ENCODE data around the gene ADAMTS14. TPM values are rescaled to one million over a fixed set of nuclear protein-coding genes. Genes with fewer than 3 reads are reported as not detected.
A peak's percentile ranks its signal among the peaks of the same experiment; 100 is the strongest.

Gene ADAMTS14
- total RNA-seq, 1 experiment from 2014 or later = 1.6 TPM

GRCh38 chr10:70747192-70747965 is 75.1 kb downstream of the ADAMTS14 start:
- Mint-ChIP-seq H3K4me1 (peaks cover 2 to 4% of the 10 kb centered on the region in 2 experiments; a peak in 2 of 4 replicates), H3K4me3 (no peak overlapping the region), H3K27ac (peak overlapping the region in 1 of 3 experiments; percentile 12; a peak in 1 of 7 replicates), H3K36me3 (ENCODE audit: insufficient read depth in 1 of 3, low read depth in 3 of 3) (peaks cover 0 to 9% (median 0%) of the 10 kb centered on the region in 3 experiments; a peak in 3 of 7 replicates), H3K9me3 (no peaks in the 10 kb centered on the region), H3K27me3 (ENCODE audit: low read depth) (no peaks in the 10 kb centered on the region)
- Histone ChIP-seq H3K56ac (ENCODE audit: insufficient read length, low read depth, low read length) (no peak overlapping the region), H2BK5ac (ENCODE audit: insufficient read length, low read length) (no peak overlapping the region), H3K23ac (ENCODE audit: insufficient read length, low read depth, low read length) (no peak overlapping the region), H3K4ac (ENCODE audit: low read depth, low read length) (no peak overlapping the region), H3K23me2 (ENCODE audit: insufficient read length, low read depth, low read length, poor library complexity, severe bottlenecking) (no peaks in the 10 kb centered on the region), H4K20me1 (ENCODE audit: control insufficient read depth, insufficient read depth, insufficient read length) (no peaks in the 10 kb centered on the region), H3K4me2 (ENCODE audit: insufficient read depth, insufficient read length, low read length) (no peak overlapping the region), H2AK5ac (ENCODE audit: insufficient read length, low read length) (no peak overlapping the region), H2BK20ac (ENCODE audit: low read depth, low read length, poor library complexity, severe bottlenecking) (no peak overlapping the region), H3T11ph (ENCODE audit: low read length) (no peak overlapping the region), H3K79me1 (ENCODE audit: insufficient read depth, low read depth, low read length, poor library complexity, severe bottlenecking) (no peaks in the 10 kb centered on the region), H3K9ac (ENCODE audit: extremely low read depth, insufficient read length, low read length) (no peak overlapping the region), H3K27me3 (ENCODE audit: insufficient read depth, low read length) (no peaks in the 10 kb centered on the region), H4K8ac (replicated peaks; ENCODE audit: insufficient read length, low read depth, low read length) (no peak overlapping the region), H3K4me1 (ENCODE audit: insufficient read depth, low read length) (no peaks in the 10 kb centered on the region; the same call in 1 of the 2 replicates), H4K91ac (ENCODE audit: insufficient read length, low read depth, low read length) (no peak overlapping the region), H2BK12ac (ENCODE audit: insufficient read length, low read depth, low read length) (no peak overlapping the region), H3K9me3 (ENCODE audit: control insufficient read depth, low read depth, low read length) (no peaks in the 10 kb centered on the region), H3K14ac (ENCODE audit: insufficient read depth, low read length) (no peak overlapping the region), H2BK120ac (ENCODE audit: low read depth, low read length, poor library complexity, severe bottlenecking) (no peak overlapping the region), H3K79me2 (ENCODE audit: insufficient read depth, low read length) (no peaks in the 10 kb centered on the region), H2AFZ (ENCODE audit: low read length) (no peak overlapping the region), H2BK15ac (ENCODE audit: low read depth, low read length) (no peak overlapping the region), H4K5ac (ENCODE audit: insufficient read length, low read depth, low read length) (no peak overlapping the region), H3K27ac (ENCODE audit: insufficient read length, low read depth, low read length) (no peak overlapping the region), H3K18ac (ENCODE audit: insufficient read length, low read depth, low read length) (no peak overlapping the region)
- no peak for DNase-seq
- no CpG with 5 or more reads among the region's 15 CpGs for WGBS (ENCODE audit: extremely low coverage, insufficient read length, low lambda C conversion rate)
- TF ChIP-seq, protein P1, sequence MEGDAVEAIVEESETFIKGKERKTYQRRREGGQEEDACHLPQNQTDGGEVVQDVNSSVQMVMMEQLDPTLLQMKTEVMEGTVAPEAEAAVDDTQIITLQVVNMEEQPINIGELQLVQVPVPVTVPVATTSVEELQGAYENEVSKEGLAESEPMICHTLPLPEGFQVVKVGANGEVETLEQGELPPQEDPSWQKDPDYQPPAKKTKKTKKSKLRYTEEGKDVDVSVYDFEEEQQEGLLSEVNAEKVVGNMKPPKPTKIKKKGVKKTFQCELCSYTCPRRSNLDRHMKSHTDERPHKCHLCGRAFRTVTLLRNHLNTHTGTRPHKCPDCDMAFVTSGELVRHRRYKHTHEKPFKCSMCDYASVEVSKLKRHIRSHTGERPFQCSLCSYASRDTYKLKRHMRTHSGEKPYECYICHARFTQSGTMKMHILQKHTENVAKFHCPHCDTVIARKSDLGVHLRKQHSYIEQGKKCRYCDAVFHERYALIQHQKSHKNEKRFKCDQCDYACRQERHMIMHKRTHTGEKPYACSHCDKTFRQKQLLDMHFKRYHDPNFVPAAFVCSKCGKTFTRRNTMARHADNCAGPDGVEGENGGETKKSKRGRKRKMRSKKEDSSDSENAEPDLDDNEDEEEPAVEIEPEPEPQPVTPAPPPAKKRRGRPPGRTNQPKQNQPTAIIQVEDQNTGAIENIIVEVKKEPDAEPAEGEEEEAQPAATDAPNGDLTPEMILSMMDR (conservative IDR thresholded peaks at IDR 0.05) = no peak
